ENCODE results near the gene NAALADL2. TPM values are rescaled to one million over a fixed set of nuclear protein-coding genes. Genes with fewer than 3 reads are reported as not detected.

NAALADL2 gene
- total RNA-seq, 4 donors from 2014 or later, result 10.3 to 16.7 (median 10.9) TPM

DNA sequence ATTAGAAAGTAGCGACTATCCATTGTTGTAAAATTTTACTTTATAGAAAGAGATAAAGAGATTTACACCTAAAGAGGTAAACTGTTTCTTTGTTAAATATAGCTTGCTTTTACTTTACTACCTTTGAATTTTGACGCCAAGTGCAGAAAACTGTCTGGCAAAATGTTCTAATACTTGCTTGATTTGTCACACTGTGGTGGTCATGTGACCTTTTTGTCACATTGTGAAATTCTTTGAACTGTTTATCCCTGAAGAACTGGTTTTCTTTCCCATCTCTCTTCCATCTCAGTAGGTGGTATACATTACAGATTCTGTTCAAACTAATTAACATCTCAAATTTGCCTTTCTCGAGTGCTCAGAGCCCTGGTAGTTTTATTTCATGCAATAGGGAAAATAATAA lies 327.4 kb downstream of the NAALADL2 start:
- TF ChIP-seq, protein P1, sequence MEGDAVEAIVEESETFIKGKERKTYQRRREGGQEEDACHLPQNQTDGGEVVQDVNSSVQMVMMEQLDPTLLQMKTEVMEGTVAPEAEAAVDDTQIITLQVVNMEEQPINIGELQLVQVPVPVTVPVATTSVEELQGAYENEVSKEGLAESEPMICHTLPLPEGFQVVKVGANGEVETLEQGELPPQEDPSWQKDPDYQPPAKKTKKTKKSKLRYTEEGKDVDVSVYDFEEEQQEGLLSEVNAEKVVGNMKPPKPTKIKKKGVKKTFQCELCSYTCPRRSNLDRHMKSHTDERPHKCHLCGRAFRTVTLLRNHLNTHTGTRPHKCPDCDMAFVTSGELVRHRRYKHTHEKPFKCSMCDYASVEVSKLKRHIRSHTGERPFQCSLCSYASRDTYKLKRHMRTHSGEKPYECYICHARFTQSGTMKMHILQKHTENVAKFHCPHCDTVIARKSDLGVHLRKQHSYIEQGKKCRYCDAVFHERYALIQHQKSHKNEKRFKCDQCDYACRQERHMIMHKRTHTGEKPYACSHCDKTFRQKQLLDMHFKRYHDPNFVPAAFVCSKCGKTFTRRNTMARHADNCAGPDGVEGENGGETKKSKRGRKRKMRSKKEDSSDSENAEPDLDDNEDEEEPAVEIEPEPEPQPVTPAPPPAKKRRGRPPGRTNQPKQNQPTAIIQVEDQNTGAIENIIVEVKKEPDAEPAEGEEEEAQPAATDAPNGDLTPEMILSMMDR (IDR thresholded peaks at IDR 0.05), result no peak
- no peak for TF ChIP-seq EP300 (IDR thresholded peaks at IDR 0.05)
- TF ChIP-seq POLR2A (IDR thresholded peaks at IDR 0.05), result no peak

GRCh38 chr3:175187586-175187985 lies 328.5 kb downstream of the NAALADL2 start:
- WGBS, 2 donors, result 92% methylated on average over 2 of the region's 2 CpGs
- Histone ChIP-seq H3K36me3 (no peaks in the 10 kb centered on the region), H3K9me3 (no peaks in the 10 kb centered on the region), H3K27ac (no peak overlapping the region), H3K4me1 (no peaks in the 10 kb centered on the region), H3K27me3 (no peaks in the 10 kb centered on the region), H3K4me3 (no peak overlapping the region)
- no peak for TF ChIP-seq EP300 (IDR thresholded peaks at IDR 0.05)
- TF ChIP-seq POLR2A (IDR thresholded peaks at IDR 0.05), result no peak
- TF ChIP-seq, protein P1 (IDR thresholded peaks at IDR 0.05), result no peak
- no peak for DNase-seq (ENCODE audit: low spot score in 2 of 2)

More for the DNA sequence above, 327.4 kb downstream of the NAALADL2 start:
- no peaks in the 10 kb centered on the region for H3K27me3 ChIP-seq
- H3K27ac ChIP-seq, result no peak overlapping the region
- WGBS, 2 donors, result 84 to 87% methylated on average over 3 of the region's 3 CpGs
- H3K4me3 ChIP-seq, result no peak overlapping the region
- DNase-seq (ENCODE audit: low spot score in 2 of 2), result no peak
- H3K36me3 ChIP-seq, result no peaks in the 10 kb centered on the region
- H3K9me3 ChIP-seq, result no peaks in the 10 kb centered on the region
- no peaks in the 10 kb centered on the region for H3K4me1 ChIP-seq

DNA sequence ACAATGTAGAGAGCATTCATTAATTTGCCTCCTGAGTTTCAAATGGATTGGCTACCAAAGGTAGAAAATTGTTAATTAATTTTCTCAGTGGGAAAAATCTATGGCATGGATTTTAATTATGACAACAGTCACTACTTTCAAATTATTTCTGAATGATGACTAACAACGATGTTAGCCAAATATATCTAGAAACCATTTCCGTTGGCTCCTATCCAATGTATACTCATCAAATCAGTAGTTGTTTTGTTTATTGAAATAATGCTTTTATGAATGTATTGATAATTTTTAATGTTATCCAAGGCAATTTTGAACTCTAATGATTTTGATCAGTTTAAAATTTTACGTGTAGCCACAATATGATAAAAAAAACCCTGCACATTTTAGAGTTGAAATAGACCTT lies 333.4 kb downstream of the NAALADL2 start:
- Histone ChIP-seq H3K4me3 (no peak overlapping the region), H3K27ac (no peak overlapping the region), H3K4me1 (no peaks in the 10 kb centered on the region), H3K9me3 (peaks cover 0 to 9% (median 0%) of the 10 kb centered on the region in 4 donors), H3K27me3 (no peaks in the 10 kb centered on the region), H3K36me3 (no peaks in the 10 kb centered on the region)
- WGBS, 2 donors, result 48 to 57% methylated on average over 3 of the region's 3 CpGs
- TF ChIP-seq POLR2A (IDR thresholded peaks at IDR 0.05) (no peak), EP300 (IDR thresholded peaks at IDR 0.05) (no peak)
- TF ChIP-seq, protein P1 (IDR thresholded peaks at IDR 0.05), result no peak
- no peak for DNase-seq (ENCODE audit: low spot score in 2 of 2)

- no peak for DNase-seq (ENCODE audit: low spot score in 2 of 2)
- Histone ChIP-seq H3K36me3 (no peaks in the 10 kb centered on the region), H3K4me1 (no peaks in the 10 kb centered on the region), H3K27ac (no peak overlapping the region), H3K9me3 (peaks cover 0 to 9% (median 0%) of the 10 kb centered on the region in 4 donors), H3K27me3 (no peaks in the 10 kb centered on the region), H3K4me3 (no peak overlapping the region)
- TF ChIP-seq POLR2A (IDR thresholded peaks at IDR 0.05) (no peak), EP300 (IDR thresholded peaks at IDR 0.05) (no peak)
- TF ChIP-seq, protein P1 (IDR thresholded peaks at IDR 0.05), result no peak
- 84 to 87% methylated on average over 4 of the region's 4 CpGs for WGBS, 2 donors
Observed at GRCh38 chr3:175193815-175194518, 334.8 kb downstream of the NAALADL2 start.

DNA sequence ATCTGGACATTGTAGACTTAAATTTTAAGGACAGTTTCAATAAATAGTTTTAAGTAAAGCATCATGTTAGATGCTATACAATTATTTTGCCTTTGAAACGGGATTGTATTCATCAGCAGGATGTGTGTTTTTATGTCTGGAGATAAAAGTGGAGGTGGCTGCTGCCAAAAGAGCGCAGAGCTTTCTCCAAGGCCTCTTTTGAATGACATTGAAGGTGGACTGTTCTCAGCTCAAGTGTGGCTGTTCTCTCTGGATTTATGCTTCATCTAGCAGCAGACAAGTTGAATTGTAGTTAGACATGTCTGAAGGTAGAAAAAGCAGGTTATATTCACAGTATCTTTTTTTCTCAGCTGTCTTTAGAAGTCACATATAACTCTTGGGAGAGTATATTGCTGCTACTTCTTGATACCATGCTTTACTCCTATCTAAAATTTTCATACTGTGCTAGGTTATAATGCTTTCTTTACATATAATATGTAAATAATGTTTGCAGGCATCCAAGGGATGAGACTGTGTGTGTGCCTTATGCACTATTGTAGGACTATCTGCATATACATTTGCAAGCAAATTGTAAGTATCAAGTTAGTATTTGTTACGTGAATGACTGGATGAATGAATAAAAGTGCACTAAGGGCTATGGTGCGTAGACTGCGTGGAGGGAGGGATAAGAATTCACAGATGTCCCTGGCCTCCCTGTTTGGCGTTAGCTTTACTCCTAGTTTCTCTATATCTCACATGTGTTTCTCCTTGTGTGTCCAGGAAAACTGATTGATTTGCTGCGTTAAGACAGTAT lies 340.1 kb downstream of the NAALADL2 start:
- no peaks in the 10 kb centered on the region for H3K4me1 ChIP-seq
- TF ChIP-seq, protein P1 (IDR thresholded peaks at IDR 0.05), result no peak
- DNase-seq (ENCODE audit: low spot score in 2 of 2), result no peak
- H3K36me3 ChIP-seq, result no peaks in the 10 kb centered on the region
- peaks cover 0 to 9% (median 0%) of the 10 kb centered on the region in 4 donors for H3K9me3 ChIP-seq
- no peaks in the 10 kb centered on the region for H3K27me3 ChIP-seq
- H3K27ac ChIP-seq, result no peak overlapping the region
- H3K4me3 ChIP-seq, result no peak overlapping the region
- 91 to 93% methylated on average over 7 of the region's 7 CpGs for WGBS, 2 donors
